Body of pancreas (tissue), 4 donors: ENCODE results near the gene TPPP. TPM values are rescaled to one million over a fixed set of nuclear protein-coding genes. Genes with fewer than 3 reads are reported as not detected.

ENCODE experiments used
- ATAC-seq: fragments of 150-250 bp; one replicate; pipeline ENCODE4 v1.9.1; 2016
- DNase-seq, 4 donors: peaks; one replicate each; pipeline ENCODE4 v3.0.0-alpha.2; 2019
- H3K27ac ChIP-seq, 4 donors: fragments of 200-600 bp; sonication (generic); 1 replicate in 3 of 4; 2 replicates in 1 of 4; pipeline versions ENCODE4 v1.5.1 to v1.6.1; 2016 to 2019; ENCODE audit warnings: mild to moderate bottlenecking in 1 of 4, mixed read lengths in 1 of 4, moderate library complexity in 1 of 4
- H3K27me3 ChIP-seq, 2 donors: fragments of 200-600 bp; sonication (generic); one replicate each; pipeline ENCODE4 v1.6.0; 2016; ENCODE audit warnings: mild to moderate bottlenecking in 1 of 2
- H3K36me3 ChIP-seq, 2 donors: fragments of 200-600 bp; sonication (generic); replicated peaks in 1 of 2; 2 replicates each; pipeline ENCODE4 v1.5.1; 2016; ENCODE audit warnings: low read depth in 2 of 2; ENCODE audit not compliant: insufficient read depth in 1 of 2
- H3K4me1 ChIP-seq: fragments of 200-600 bp; sonication (generic); one replicate; pipeline ENCODE4 v1.6.0; 2016
- H3K4me3 ChIP-seq, 2 donors: fragments of 200-600 bp; sonication (generic); 1 replicate in 1 of 2; 2 replicates in 1 of 2; pipeline ENCODE4 v1.5.1; 2016 to 2019
- H3K9me3 ChIP-seq, 3 donors: fragments of 200-600 bp; sonication (generic); 1 replicate in 2 of 3; 2 replicates in 1 of 3; pipeline ENCODE4 v1.5.1; 2016
- CTCF ChIP-seq, 7 experiments: fragments of 450-650 bp in 4 of 7; fragments of 200-600 bp in 3 of 7; sonication (generic) in 3 of 7; IDR thresholded peaks; one replicate each; pipeline ENCODE4 v1.5.1; 2016 to 2019; ENCODE audit warnings: antibody characterized with exemption in 7 of 7
- POLR2A ChIP-seq, 3 donors: fragments of 450-650 bp; IDR thresholded peaks; one replicate each; pipeline ENCODE4 v1.6.1; 2016; ENCODE audit warnings: antibody characterized with exemption in 3 of 3, mild to moderate bottlenecking in 2 of 3
- WGBS, 2 donors: methylation state at CpG; one replicate each; pipeline ENCODE4 v1.1.5; 2017; 5-methylcytosine and 5-hydroxymethylcytosine counted together
- intact Hi-C: fragments of 100-400 bp; cut with DNase I; formaldehyde crosslinking; loops from one replicate; pipeline ENCODE4 v1.15.1; 2023
- total RNA-seq, 2 donors: library from RNA; depleted of rRNA; stranded (reverse); fragments of >200 nt; gene quantifications; one replicate each; pipeline ENCODE4 v1.1.0, GENCODE V29; 2016

The TPPP gene
- total RNA-seq, 2 donors from 2014 or later, result 2.6 to 5.2 TPM

DNA sequence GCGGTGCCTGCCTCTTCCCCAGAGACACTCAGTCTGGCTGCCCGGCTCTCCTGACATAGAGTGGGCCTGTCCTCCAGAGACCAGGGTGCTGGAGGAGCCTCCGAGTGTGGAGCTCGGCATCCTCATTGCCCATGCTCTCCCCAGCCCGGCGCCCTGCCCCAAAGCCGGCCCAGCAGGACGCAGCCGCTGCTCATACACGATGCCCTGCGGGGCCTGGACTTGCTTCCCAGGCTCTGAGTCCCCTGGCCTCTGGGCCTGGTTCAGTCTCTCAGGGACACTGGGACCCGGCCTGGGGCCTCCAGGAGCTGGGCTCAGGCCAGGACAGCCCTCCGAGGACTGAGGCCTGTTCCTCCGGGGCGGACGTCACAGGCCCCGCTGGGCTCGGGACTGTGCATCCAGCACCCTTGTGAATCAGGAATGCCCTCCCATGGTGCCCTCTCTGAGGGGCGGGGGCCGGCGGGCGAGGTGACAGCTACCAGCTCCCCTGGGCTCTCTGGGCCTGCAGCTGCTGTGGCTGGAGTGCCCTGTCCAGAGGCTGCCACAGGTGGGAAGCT lies 23.2 kb downstream of the TPPP start:
- ATAC-seq, result no peak
- TF ChIP-seq POLR2A (IDR thresholded peaks at IDR 0.05) (no peak), CTCF (IDR thresholded peaks at IDR 0.05) (no peak)
- Histone ChIP-seq H3K9me3 (no peaks in the 10 kb centered on the region), H3K27me3 (no peaks in the 10 kb centered on the region), H3K4me3 (no peak overlapping the region), H3K27ac (no peak overlapping the region), H3K4me1 (peaks cover 29% of the 10 kb centered on the region), H3K36me3 (no peaks in the 10 kb centered on the region)
- peak in 2 of 4 donors; percentile 4 to 10 for DNase-seq
- WGBS, 2 donors, result 86% methylated on average over 22 of the region's 22 CpGs; no CpG with 5 or more reads in 1 of the 2 donors
- intact Hi-C loops, result no loop called here

DNA sequence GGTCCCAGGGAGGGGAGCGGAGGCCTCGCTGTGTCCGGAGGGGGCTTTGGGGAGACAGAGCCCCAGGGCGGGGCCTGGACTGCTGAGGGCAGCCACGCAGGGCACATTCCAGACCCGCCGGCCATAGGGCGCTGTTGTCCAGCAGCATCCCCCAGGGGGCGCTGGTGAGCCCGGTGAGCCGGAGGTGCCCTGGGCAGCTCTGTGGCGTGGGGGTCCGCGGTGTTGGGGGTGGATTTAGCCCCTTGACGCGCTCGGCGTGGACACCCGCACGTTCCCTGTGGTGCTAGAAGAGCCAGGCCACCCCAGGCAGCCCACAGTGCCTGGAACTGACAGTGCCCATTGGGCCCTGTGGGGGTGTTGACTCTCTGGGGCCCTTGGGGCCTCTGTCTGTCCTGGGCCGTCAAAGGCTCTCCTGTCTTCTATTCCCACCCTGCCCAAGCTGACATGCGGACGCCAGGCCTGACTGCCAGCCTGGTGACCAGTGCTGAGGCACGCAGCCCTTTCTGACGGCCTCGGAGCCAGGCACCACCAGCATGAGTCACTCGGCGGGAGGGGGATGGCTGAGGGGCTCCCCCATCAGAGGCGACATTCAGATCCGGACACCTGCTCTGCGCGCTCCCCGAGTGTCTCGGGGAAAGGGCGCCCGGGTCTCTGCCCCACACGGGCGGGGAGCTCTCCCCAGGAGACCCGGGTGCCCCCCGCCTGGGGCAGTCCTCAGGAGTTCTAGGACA lies 23.9 kb downstream of the TPPP start:
- peak in 2 of 4 donors; percentile 55 to 56 for DNase-seq
- TF ChIP-seq POLR2A (IDR thresholded peaks at IDR 0.05) (no peak), CTCF (IDR thresholded peaks at IDR 0.05) (peak; percentile 50 to 65 (median 58))

DNA sequence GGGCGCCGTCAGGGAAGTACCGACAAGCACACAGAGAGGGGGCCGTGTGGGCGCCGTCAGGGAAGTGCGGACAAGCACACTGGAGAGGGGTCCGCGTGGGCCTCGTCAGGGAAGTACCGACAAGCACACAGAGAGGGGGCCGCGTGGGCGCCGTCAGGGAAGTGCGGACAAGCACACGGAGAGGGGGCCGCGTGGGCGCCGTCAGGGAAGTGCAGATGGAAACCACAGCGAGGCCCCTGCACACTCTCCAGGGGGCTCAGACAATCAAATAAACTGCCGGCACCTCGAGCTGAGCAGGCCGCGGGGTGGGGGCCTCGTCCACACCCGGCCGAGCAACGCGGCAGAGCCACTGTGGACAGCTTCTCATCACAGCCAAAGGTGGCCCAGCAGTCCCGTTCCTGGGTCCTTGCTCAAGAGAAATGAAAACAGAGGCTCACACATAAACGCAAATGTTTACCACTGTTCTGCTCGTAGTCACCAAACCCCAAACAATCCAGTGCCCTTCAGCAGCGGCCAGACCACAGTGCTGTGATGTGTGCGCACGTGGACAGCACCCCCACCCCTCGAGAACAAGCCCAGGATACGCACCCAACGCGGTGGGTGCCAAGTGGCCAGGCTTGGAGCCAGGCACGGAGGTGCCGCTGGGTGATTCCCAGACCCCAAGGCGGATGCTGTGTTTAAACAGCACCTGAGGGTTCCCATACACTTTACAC lies 24.7 kb downstream of the TPPP start:
- DNase-seq (no peak), ATAC-seq (no peak)
- H3K36me3 ChIP-seq, result no peaks in the 10 kb centered on the region
- TF ChIP-seq CTCF (IDR thresholded peaks at IDR 0.05) (no peak), POLR2A (IDR thresholded peaks at IDR 0.05) (no peak)
- peaks cover 34% of the 10 kb centered on the region for H3K4me1 ChIP-seq
- intact Hi-C loops, result no loop called here
- H3K4me3 ChIP-seq, result no peak overlapping the region
- H3K27ac ChIP-seq, result no peak overlapping the region
- 87 to 88% methylated on average over 21 to 42 of the region's 44 CpGs for WGBS, 2 donors
- H3K9me3 ChIP-seq, result no peaks in the 10 kb centered on the region
- no peaks in the 10 kb centered on the region for H3K27me3 ChIP-seq

More for the DNA sequence above, 23.9 kb downstream of the TPPP start:
- no peaks in the 10 kb centered on the region for H3K27me3 ChIP-seq
- H3K9me3 ChIP-seq, result no peaks in the 10 kb centered on the region
- intact Hi-C loops, result no loop called here
- peaks cover 35% of the 10 kb centered on the region for H3K4me1 ChIP-seq
- 60 to 78% methylated on average over 11 to 35 of the region's 40 CpGs for WGBS, 2 donors
- H3K27ac ChIP-seq, result no peak overlapping the region
- H3K36me3 ChIP-seq, result no peaks in the 10 kb centered on the region
- no peak for ATAC-seq
- H3K4me3 ChIP-seq, result no peak overlapping the region

- Histone ChIP-seq H3K4me1 (peaks cover 19% of the 10 kb centered on the region), H3K27ac (no peak overlapping the region), H3K4me3 (no peak overlapping the region), H3K27me3 (no peaks in the 10 kb centered on the region), H3K36me3 (no peaks in the 10 kb centered on the region), H3K9me3 (no peaks in the 10 kb centered on the region)
- DNase-seq (peak in 1 of 4 donors; percentile 4), ATAC-seq (no peak)
- intact Hi-C loops, result no loop called here
- no peak for TF ChIP-seq POLR2A (IDR thresholded peaks at IDR 0.05)
- no peak for TF ChIP-seq CTCF (IDR thresholded peaks at IDR 0.05)
- WGBS, 2 donors, result 87 to 94% methylated on average over 8 to 13 of the region's 13 CpGs
Measured at GRCh38 chr5:666816-667498, 26.2 kb downstream of the TPPP start.
